LHCN-M2 (cell line): ENCODE data around the gene SLC30A10. TPM values are rescaled to one million over a fixed set of nuclear protein-coding genes. Genes with fewer than 3 reads are reported as not detected.
"Not testable (repeated sequence)": the region's sequence is repeated elsewhere in the genome, so short reads cannot be mapped to it uniquely, and the experiment has no call there.

Experiments used
- DNase-seq: peaks from one replicate; pipeline ENCODE4 v3.0.0-alpha.2; 2012; ENCODE audit warnings: low read depth
- polyA plus RNA-seq: library from polyadenylated mRNA; unstranded; fragments of >200 nt; gene quantifications from one replicate; pipeline ENCODE4 v1.2.1, GENCODE V29; 2012; ENCODE audit warnings: missing spikeins
- total RNA-seq: library from RNA; depleted of rRNA; stranded (reverse); fragments of >200 nt; gene quantifications from 2 replicates; pipeline ENCODE4 v1.2.3, GENCODE V29; 2014; rRNA removed

Gene SLC30A10
- total RNA-seq: not detected in 2 replicates
- not detected for polyA plus RNA-seq

- DNase-seq: no peak
Measured at GRCh38 chr1:219927956-219928790, at the start of gene SLC30A10. TSS of gene SLC30A10 (minus strand) at chr1:219928557. CDS start at chr1:219928440, 117 bp downstream.

GRCh38 chr1:219973213-219973612 is 44.9 kb upstream of the SLC30A10 start:
- DNase-seq: no peak

- no peak for DNase-seq
Measured at GRCh38 chr1:219967361-219967760, 39.0 kb upstream of the SLC30A10 start.

GRCh38 chr1:219966071-219966349 is 37.7 kb upstream of the SLC30A10 start:
- DNase-seq: no peak

- DNase-seq: no peak
Measured at GRCh38 chr1:219965285-219966070, 37.1 kb upstream of the SLC30A10 start.

- no peak for DNase-seq
Measured at GRCh38 chr1:219963432-219963831, 35.1 kb upstream of the SLC30A10 start.

- no peak for DNase-seq
Measured at GRCh38 chr1:219961684-219962083, 33.3 kb upstream of the SLC30A10 start.

- DNase-seq: no peak
Measured at GRCh38 chr1:219959540-219960203, 31.3 kb upstream of the SLC30A10 start.

GRCh38 chr1:219958875-219959417 is 30.6 kb upstream of the SLC30A10 start:
- DNase-seq: no peak

- DNase-seq: no peak
Measured at GRCh38 chr1:219954736-219955421, 26.5 kb upstream of the SLC30A10 start.

GRCh38 chr1:219954052-219954451 is 25.7 kb upstream of the SLC30A10 start:
- no peak for DNase-seq

- no peak for DNase-seq
Measured at GRCh38 chr1:219952361-219952760, 24.0 kb upstream of the SLC30A10 start.

GRCh38 chr1:219949227-219949626 is 20.9 kb upstream of the SLC30A10 start:
- not testable (repeated sequence) for DNase-seq

GRCh38 chr1:219948766-219949165 is 20.4 kb upstream of the SLC30A10 start:
- DNase-seq: not testable (repeated sequence)

- DNase-seq: no peak
Measured at GRCh38 chr1:219945795-219946194, 17.4 kb upstream of the SLC30A10 start.

GRCh38 chr1:219941179-219942118 is 13.1 kb upstream of the SLC30A10 start:
- no peak for DNase-seq

- DNase-seq: peak; percentile 18
Measured at GRCh38 chr1:219940707-219941106, 12.3 kb upstream of the SLC30A10 start.

GRCh38 chr1:219938706-219939105 is 10.3 kb upstream of the SLC30A10 start:
- DNase-seq: peak; percentile 64

GRCh38 chr1:219933763-219934162 is 5.4 kb upstream of the SLC30A10 start:
- not testable (repeated sequence) for DNase-seq

GRCh38 chr1:219931033-219931432 is 2.7 kb upstream of the SLC30A10 start:
- DNase-seq: no peak
